ENCODE results near the gene FAM222A. TPM values are rescaled to one million over a fixed set of nuclear protein-coding genes. Genes with fewer than 3 reads are reported as not detected.
A peak's percentile ranks its signal among the peaks of the same experiment; 100 is the strongest.

FAM222A gene
- total RNA-seq, 1 experiment from 2014 or later, result 2.8 TPM

- Mint-ChIP-seq H3K9me3 (no peaks in the 10 kb centered on the region), H3K27ac (peak overlapping the region; percentile 56 to 88 (median 85); a peak in 5 of 7 replicates), H3K4me1 (peaks cover 20 to 47% of the 10 kb centered on the region in 2 experiments), H3K36me3 (ENCODE audit: insufficient read depth in 1 of 3, low read depth in 3 of 3) (no peaks in the 10 kb centered on the region), H3K4me3 (peak overlapping the region in 1 of 2 experiments; percentile 67; a peak in 2 of 5 replicates), H3K27me3 (ENCODE audit: low read depth) (peaks cover 48% of the 10 kb centered on the region)
- H4K8ac ChIP-seq (replicated peaks; ENCODE audit: insufficient read length, low read depth, low read length), result no peak overlapping the region
- H4K91ac ChIP-seq (ENCODE audit: insufficient read length, low read depth, low read length), result no peak overlapping the region
- WGBS (ENCODE audit: extremely low coverage, insufficient read length, low lambda C conversion rate), result no CpG with 5 or more reads among the region's 12 CpGs
- DNase-seq, result peak; percentile 79
- H4K20me1 ChIP-seq (ENCODE audit: control insufficient read depth, insufficient read depth, insufficient read length), result no peaks in the 10 kb centered on the region
- H3K79me2 ChIP-seq (ENCODE audit: insufficient read depth, low read length), result no peaks in the 10 kb centered on the region
- H3T11ph ChIP-seq (ENCODE audit: low read length), result no peak overlapping the region
- no peak overlapping the region for H3K9ac ChIP-seq (ENCODE audit: extremely low read depth, insufficient read length, low read length)
- no peaks in the 10 kb centered on the region for H3K79me1 ChIP-seq (ENCODE audit: insufficient read depth, low read depth, low read length, poor library complexity, severe bottlenecking)
- no peak overlapping the region for H2BK20ac ChIP-seq (ENCODE audit: low read depth, low read length, poor library complexity, severe bottlenecking)
- H2BK120ac ChIP-seq (ENCODE audit: low read depth, low read length, poor library complexity, severe bottlenecking), result no peak overlapping the region
- H4K5ac ChIP-seq (ENCODE audit: insufficient read length, low read depth, low read length), result no peak overlapping the region
- peaks cover 4% of the 10 kb centered on the region for H3K23me2 ChIP-seq (ENCODE audit: insufficient read length, low read depth, low read length, poor library complexity, severe bottlenecking)
- H3K4ac ChIP-seq (ENCODE audit: low read depth, low read length), result no peak overlapping the region
- H3K27ac ChIP-seq (ENCODE audit: insufficient read length, low read depth, low read length), result no peak overlapping the region
- H2BK15ac ChIP-seq (ENCODE audit: low read depth, low read length), result no peak overlapping the region
- H3K18ac ChIP-seq (ENCODE audit: insufficient read length, low read depth, low read length), result peak overlapping the region; percentile 9
- no peak overlapping the region for H2BK12ac ChIP-seq (ENCODE audit: insufficient read length, low read depth, low read length)
- no peak overlapping the region for H3K23ac ChIP-seq (ENCODE audit: insufficient read length, low read depth, low read length)
- H2AK5ac ChIP-seq (ENCODE audit: insufficient read length, low read length), result no peak overlapping the region
- H2AFZ ChIP-seq (ENCODE audit: low read length), result no peak overlapping the region
- no peak overlapping the region for H2BK5ac ChIP-seq (ENCODE audit: insufficient read length, low read length)
- H3K4me2 ChIP-seq (ENCODE audit: insufficient read depth, insufficient read length, low read length), result peak overlapping the region; percentile 42
- H3K4me1 ChIP-seq (ENCODE audit: insufficient read depth, low read length), result no peaks in the 10 kb centered on the region
- H3K9me3 ChIP-seq (ENCODE audit: control insufficient read depth, low read depth, low read length), result no peaks in the 10 kb centered on the region
- peak; percentile 60 for TF ChIP-seq CTCF (conservative IDR thresholded peaks at IDR 0.05)
- no peak overlapping the region for H3K56ac ChIP-seq (ENCODE audit: insufficient read length, low read depth, low read length)
- no peaks in the 10 kb centered on the region; the same call in 1 of the 2 replicates for H3K27me3 ChIP-seq (ENCODE audit: insufficient read depth, low read length)
- no peak overlapping the region for H3K14ac ChIP-seq (ENCODE audit: insufficient read depth, low read length)
Measured at GRCh38 chr12:109719123-109720022, 5.7 kb downstream of the FAM222A start.

Data from H9 (cell line).